ENCODE data around the gene GPC5. TPM values are rescaled to one million over a fixed set of nuclear protein-coding genes. Genes with fewer than 3 reads are reported as not detected.
"Not testable (repeated sequence)": the region's sequence is repeated elsewhere in the genome, so short reads cannot be mapped to it uniquely, and the experiment has no call there.

GPC5 gene
- polyA plus RNA-seq, 12 donors: 0.23 to 1.4 (median 0.50) TPM; not detected in 2

- no peak for DNase-seq
These were observed 249.6 kb downstream of the GPC5 start for GRCh38 chr13:91648012-91648411.

DNA sequence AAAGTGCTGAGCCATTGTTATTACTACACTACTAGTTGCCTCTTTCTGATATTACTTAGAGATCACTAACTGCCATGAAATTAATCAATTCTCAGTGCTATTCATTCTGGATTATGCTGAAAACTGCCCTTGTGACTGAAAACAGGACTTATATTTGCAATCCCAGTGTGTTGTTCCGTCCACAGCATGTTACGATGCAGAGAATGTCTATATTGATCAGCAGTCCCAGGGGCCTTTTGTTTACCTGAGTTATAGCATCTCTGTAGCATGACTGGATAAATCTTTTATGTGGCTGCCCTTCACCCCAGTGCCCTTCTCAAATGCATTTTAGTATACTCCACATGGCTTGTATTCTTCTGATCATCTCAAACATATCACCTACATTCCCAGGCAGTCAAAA, 251.0 kb downstream of the GPC5 start:
- DNase-seq: no peak

- no peak for DNase-seq
These were observed 254.2 kb downstream of the GPC5 start for GRCh38 chr13:91652404-91653301.

GRCh38 chr13:91655731-91656130, 257.3 kb downstream of the GPC5 start:
- DNase-seq: no peak

GRCh38 chr13:91657283-91657682, 258.9 kb downstream of the GPC5 start:
- DNase-seq: no peak

DNA sequence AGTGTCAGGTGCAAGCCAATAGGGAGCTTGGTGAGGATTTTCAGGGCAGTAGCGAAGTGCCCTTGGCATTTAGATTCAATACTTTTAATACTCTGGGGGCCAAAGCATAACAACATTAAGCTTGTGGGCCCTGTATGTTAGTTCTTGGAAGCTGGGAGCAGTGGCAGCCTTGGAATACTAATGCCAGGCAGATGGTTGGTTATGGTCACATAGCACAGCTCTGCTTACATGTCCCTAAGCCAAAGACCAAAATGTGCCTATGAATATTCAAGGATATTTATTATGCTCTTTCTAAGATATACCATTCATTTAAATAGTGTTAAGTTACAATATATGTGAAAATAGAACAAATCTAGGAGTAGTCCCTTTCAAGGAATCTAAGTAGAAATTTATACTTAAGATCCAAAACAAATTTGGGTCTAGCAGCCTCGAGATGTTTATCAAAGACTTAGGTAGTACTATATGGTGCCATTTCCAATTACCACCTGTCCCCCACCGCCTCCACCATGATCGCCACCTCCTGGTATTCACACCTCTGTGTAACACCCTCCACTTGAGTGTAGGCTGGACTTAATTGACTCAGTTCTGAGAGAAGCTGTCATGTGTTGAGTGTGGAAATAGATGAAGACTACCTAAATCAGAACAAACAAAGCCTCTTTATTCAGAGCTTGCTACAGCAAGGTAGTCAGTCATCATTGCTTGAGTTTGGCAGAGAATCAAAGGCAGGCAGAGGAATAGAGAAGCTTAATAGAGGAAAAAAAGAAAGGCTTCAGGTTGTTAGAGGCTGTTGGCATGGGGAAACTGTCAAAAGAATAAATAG, 261.0 kb downstream of the GPC5 start:
- no peak for DNase-seq

DNA sequence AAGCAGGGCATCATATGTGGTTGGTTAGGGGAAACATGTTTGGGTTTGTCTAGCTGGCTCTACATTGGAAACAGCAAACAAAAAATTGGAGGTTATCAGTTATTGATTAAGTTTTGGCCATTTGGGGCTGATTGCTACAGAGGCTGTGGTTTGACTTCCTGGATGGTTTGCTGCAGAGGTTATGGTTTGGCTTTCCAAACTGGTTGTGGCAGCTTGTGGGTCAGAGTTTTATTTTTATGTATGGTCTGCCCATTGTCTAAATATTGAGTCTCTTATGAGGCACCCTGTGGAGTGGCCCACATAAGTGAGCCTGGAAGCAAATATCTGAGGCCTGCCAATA, 261.6 kb downstream of the GPC5 start:
- DNase-seq: no peak

GRCh38 chr13:91661692-91662490, 263.5 kb downstream of the GPC5 start:
- no peak for DNase-seq

GRCh38 chr13:91664039-91664438, 265.6 kb downstream of the GPC5 start:
- DNase-seq: no peak

DNA sequence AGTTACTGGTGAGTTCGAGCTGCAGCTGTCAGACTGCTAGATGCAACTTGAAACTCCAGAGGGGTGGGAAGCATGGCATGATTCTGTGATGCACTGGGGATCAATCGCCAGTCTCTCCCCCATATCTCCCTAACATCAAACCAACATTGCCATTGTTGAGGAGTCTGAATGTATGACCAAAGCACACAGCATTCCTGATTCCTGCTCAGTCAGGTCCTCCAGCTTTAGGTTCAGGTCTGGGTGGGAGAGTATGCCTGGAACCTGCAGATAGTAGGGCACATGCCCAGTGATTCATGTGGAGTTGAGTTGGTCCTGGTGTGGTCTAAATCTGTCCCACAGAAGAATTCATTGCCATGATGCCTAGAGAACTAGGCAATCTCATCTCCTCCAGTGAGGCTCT, 269.1 kb downstream of the GPC5 start:
- no peak for DNase-seq

- DNase-seq: no peak
These were observed 270.6 kb downstream of the GPC5 start for GRCh38 chr13:91668866-91669495.

DNA sequence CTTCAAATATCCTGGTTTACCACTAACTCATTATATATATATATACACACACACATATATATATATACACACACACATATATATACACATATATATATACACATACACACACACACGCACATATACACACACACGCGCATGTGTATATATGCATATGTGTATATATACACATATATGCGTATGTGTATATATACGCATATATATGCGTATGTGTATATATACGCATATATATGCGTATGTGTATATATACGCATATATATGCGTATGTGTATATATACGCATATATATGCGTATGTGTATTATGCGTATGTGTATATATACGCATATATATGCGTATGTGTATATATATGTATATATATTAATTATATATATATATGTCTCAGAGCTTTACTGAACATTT, 275.9 kb downstream of the GPC5 start:
- not testable (repeated sequence) for DNase-seq

DNA sequence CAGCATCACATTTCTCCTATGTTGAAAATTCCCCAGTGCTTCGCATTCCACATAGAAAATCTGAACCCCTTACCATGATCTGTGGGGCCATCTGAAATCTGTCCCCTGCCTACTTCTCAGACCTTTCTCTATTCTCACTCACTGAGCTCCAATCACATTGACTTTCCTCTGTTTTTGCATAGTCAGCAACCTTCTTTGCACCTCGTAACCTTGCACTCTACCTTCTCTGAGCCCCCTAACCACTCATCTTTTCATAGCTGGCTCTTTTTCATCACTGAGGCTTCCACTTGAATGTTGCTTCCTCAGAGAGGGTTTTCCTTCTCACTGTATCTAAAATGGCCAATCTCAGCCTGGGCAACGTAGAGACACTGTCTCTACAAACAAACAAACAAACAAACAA, 286.3 kb downstream of the GPC5 start:
- no peak for DNase-seq

DNA sequence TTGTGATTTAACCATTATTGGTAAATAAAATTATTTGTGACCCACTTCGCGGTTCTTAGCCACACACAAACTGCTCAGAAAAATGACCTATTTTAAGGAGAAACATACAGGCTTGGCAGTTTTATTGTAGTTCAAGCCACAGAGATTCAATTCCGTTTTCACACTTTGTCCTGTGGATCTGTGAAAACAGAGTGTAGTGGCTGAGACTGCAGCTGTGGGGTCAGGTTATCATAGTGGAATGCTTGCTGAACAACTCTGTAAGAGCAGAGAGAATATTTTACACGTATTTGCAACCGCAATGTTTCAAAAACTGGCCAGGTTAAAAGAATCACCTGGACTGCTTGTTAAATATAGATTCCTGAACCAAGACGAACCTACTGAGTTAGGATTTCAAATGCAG, 292.5 kb downstream of the GPC5 start:
- DNase-seq: no peak

- DNase-seq: no peak
These were observed 295.0 kb downstream of the GPC5 start for GRCh38 chr13:91693466-91693865.

GRCh38 chr13:91698308-91698707, 299.9 kb downstream of the GPC5 start:
- DNase-seq: no peak

DNA sequence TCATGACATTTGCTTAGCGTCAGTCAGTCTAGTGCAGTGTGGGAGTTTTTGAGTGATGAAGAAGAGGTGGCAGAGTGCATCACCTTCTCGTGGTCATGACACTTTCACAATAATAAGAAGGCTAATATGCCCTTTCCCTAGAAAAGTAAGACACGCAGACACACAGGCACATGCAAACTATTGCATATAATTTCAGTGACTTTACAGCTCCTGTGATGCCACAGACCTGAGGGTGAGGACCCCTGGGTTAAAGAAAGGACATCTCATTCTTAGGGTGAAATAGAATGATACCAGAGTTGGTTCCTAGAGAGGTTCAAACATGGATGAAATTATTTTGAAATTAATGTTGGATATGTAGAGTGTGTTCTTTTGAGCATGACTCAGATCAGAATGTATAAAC, 300.3 kb downstream of the GPC5 start:
- no peak for DNase-seq

DNA sequence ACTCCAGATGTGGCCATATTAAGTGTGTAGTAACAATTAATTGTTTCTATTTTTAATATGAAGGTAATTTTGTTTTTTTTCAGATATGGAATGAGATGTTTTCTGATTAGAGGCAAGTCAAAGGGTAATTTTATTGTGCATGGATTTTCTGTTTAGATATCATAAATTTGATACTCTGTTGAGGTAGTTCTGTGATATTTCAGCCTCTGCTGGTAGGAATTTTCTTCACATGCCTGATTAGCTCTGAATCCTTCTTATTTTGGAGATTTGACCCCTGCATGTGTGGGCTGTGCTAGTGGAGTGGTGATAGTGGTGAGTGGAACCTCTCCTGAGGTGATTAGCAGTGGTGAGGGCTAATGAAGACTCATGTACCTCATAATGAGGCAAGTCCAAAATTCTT, 301.4 kb downstream of the GPC5 start:
- DNase-seq: no peak

DNA sequence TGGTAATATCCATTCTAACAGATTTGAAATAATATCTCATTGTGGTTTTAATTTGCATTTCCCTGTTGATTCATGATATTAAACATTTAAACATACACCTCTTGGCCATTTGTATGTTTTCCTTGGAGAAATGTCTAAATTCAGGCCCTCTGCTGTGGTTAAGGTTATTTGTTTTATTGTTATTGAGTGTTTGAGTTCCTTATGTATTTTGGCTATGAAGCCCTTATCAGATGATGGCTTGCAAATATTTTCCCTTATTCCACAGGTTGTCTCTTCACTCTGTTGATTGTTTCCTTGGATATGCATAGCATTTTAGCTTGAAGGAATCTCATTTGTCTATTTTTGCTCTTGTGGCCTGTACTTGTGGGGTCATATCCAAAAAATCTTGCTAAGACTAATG, 303.6 kb downstream of the GPC5 start:
- no peak for DNase-seq

DNA sequence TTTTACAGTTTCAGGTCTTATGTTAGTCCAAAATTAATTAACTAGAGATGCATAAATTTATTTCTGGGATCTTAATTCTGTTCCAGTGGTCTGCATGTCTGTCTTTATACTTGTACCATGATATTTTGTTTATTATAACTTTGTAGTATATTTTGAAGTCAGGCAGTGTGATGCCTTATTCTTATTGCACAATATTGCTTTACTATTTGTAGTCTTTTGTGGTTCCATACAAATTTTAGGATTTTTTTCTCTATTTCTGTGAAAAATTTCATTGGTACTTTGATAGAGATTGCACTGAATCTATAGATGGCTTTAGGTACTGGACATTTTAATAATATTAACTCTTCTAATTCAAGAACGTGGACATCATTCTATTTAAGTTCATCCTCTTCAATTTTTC, 304.0 kb downstream of the GPC5 start:
- no peak for DNase-seq

GRCh38 chr13:91704398-91704797, 306.0 kb downstream of the GPC5 start:
- DNase-seq: no peak

- no peak for DNase-seq
These were observed 310.1 kb downstream of the GPC5 start for GRCh38 chr13:91708558-91708957.

Data from muscle of arm (tissue), 12 donors.